ENCODE data around the gene HIRA. TPM values are rescaled to one million over a fixed set of nuclear protein-coding genes. Genes with fewer than 3 reads are reported as not detected.

HIRA gene
- total RNA-seq, 1 experiment from 2014 or later = 50.6 TPM

DNA sequence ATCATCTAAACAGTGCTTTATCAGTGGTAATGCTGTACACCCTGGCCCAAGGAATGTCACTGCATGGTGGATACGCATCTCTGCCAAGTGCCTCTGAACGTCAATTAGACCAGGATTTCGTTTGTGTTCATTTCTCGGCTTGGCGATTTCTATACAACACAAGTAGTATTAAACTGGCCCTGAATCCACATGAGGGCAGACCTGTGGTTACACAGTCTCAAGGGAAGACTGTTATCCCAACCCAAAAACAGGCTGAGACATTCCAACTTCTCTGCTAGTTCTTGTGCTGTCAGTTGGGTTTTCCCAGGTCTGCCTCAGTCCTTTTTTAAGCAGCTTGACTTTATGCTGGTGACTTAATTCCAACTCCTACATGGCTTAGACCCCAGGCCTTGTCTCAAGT, 58.1 kb downstream of the HIRA start:
- no peak for DNase-seq (ENCODE audit: low spot score)
- no peak for TF ChIP-seq EZH2 (IDR thresholded peaks at IDR 0.05; ENCODE audit: borderline replicate concordance, low read depth, low read length, poor library complexity, severe bottlenecking)
- TF ChIP-seq CTCF (conservative IDR thresholded peaks at IDR 0.05; ENCODE audit: low read depth, low read length) = no peak
- CTCF ChIA-PET = no interaction called here
- POLR2A ChIA-PET (ENCODE audit: low non-redundant PET) = no interaction called here
- H3K4me1 ChIP-seq (ENCODE audit: insufficient read depth, low read length, poor library complexity, severe bottlenecking) = no peaks in the 10 kb centered on the region
- BruUV-seq (replicated peaks) = no TSS peak
- H3K9me3 ChIP-seq (ENCODE audit: low read depth, low read length, poor library complexity, severe bottlenecking) = no peaks in the 10 kb centered on the region
- intact Hi-C loops (cut with micrococcal nuclease; ENCODE audit: unreplicated experiment) = no loop called here
- H3K27ac ChIP-seq (ENCODE audit: low read depth, low read length, poor library complexity, severe bottlenecking) = no peak overlapping the region
- no peak overlapping the region for H3K4me3 ChIP-seq (ENCODE audit: low read depth, low read length, poor library complexity, severe bottlenecking)
- H3K36me3 ChIP-seq (ENCODE audit: insufficient read depth, low read length, poor library complexity, severe bottlenecking) = peaks cover 70% of the 10 kb centered on the region
- no peaks in the 10 kb centered on the region for H3K27me3 ChIP-seq (replicated peaks; ENCODE audit: insufficient read depth, low read depth, low read length, poor library complexity)

- BruUV-seq (replicated peaks) = no TSS peak
- CTCF ChIA-PET = no interaction called here
- H3K36me3 ChIP-seq (ENCODE audit: insufficient read depth, low read length, poor library complexity, severe bottlenecking) = peaks cover 68% of the 10 kb centered on the region
Measured at GRCh38 chr22:19371893-19372292, 59.6 kb downstream of the HIRA start.

GRCh38 chr22:19368876-19369275, 62.7 kb downstream of the HIRA start:
- DNase-seq (ENCODE audit: low spot score) = no peak

More at GRCh38 chr22:19371893-19372292, 59.6 kb downstream of the HIRA start:
- no peak for TF ChIP-seq EZH2 (IDR thresholded peaks at IDR 0.05; ENCODE audit: borderline replicate concordance, low read depth, low read length, poor library complexity, severe bottlenecking)
- no peak for TF ChIP-seq CTCF (conservative IDR thresholded peaks at IDR 0.05; ENCODE audit: low read depth, low read length)
- Histone ChIP-seq H3K9me3 (ENCODE audit: low read depth, low read length, poor library complexity, severe bottlenecking) (no peaks in the 10 kb centered on the region), H3K27me3 (replicated peaks; ENCODE audit: insufficient read depth, low read depth, low read length, poor library complexity) (no peaks in the 10 kb centered on the region), H3K4me1 (ENCODE audit: insufficient read depth, low read length, poor library complexity, severe bottlenecking) (no peaks in the 10 kb centered on the region), H3K4me3 (ENCODE audit: low read depth, low read length, poor library complexity, severe bottlenecking) (no peak overlapping the region), H3K27ac (ENCODE audit: low read depth, low read length, poor library complexity, severe bottlenecking) (no peak overlapping the region)
- intact Hi-C loops (cut with micrococcal nuclease; ENCODE audit: unreplicated experiment) = no loop called here
- POLR2A ChIA-PET (ENCODE audit: low non-redundant PET) = no interaction called here
- no peak for DNase-seq (ENCODE audit: low spot score)

More at GRCh38 chr22:19368876-19369275, 62.7 kb downstream of the HIRA start:
- H3K9me3 ChIP-seq (ENCODE audit: low read depth, low read length, poor library complexity, severe bottlenecking) = no peaks in the 10 kb centered on the region
- no peaks in the 10 kb centered on the region for H3K27me3 ChIP-seq (replicated peaks; ENCODE audit: insufficient read depth, low read depth, low read length, poor library complexity)
- no peak overlapping the region for H3K27ac ChIP-seq (ENCODE audit: low read depth, low read length, poor library complexity, severe bottlenecking)
- CTCF ChIA-PET = no interaction called here
- POLR2A ChIA-PET (ENCODE audit: low non-redundant PET) = interaction anchor here (0.7 kb wide), 1 partner anchor 24 kb away, joined by 3 read pairs; no protein-coding TSS in a partner anchor
- intact Hi-C loops (cut with micrococcal nuclease; ENCODE audit: unreplicated experiment) = no loop called here
- H3K4me3 ChIP-seq (ENCODE audit: low read depth, low read length, poor library complexity, severe bottlenecking) = no peak overlapping the region
- no TSS peak for BruUV-seq (replicated peaks)
- no peak for TF ChIP-seq CTCF (conservative IDR thresholded peaks at IDR 0.05; ENCODE audit: low read depth, low read length)
- TF ChIP-seq EZH2 (IDR thresholded peaks at IDR 0.05; ENCODE audit: borderline replicate concordance, low read depth, low read length, poor library complexity, severe bottlenecking) = no peak
- H3K4me1 ChIP-seq (ENCODE audit: insufficient read depth, low read length, poor library complexity, severe bottlenecking) = no peaks in the 10 kb centered on the region
- peaks cover 53% of the 10 kb centered on the region for H3K36me3 ChIP-seq (ENCODE audit: insufficient read depth, low read length, poor library complexity, severe bottlenecking)
